Activated CD8-positive, alpha-beta memory T cell treated with anti-CD3 and anti-CD28 coated beads, Interleukin-2, amount 50 U/mL, for 24 hours (primary cell): ENCODE results near the gene SH2D3A.
"Not testable (repeated sequence)": the region's sequence is repeated elsewhere in the genome, so short reads cannot be mapped to it uniquely, and the experiment has no call there.

Experiments
- DNase-seq: peaks from one replicate; pipeline ENCODE4 v3.0.0-alpha.2; 2020; ENCODE audit errors: extremely low read depth

The SH2D3A gene

DNA sequence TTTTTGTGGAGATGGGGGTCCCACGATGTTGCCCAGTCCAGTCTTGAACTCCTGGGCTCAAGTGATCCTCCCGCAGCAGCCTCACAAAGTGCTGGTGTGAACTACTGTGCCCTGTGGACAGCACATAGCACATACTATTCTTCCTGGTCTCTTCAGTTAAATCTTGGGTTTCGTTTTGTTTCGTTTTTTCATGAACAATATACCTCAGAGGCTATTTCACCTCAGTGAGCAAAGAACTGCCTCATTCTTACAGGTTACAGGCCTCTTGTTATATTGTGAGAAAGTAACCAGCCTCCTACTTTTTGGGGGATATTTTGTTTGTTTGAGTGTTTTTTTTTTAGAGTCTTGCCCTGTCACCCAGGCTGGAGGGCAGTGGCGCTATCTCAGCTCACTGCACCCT, 45.5 kb downstream of the SH2D3A start:
- no peak for DNase-seq

DNA sequence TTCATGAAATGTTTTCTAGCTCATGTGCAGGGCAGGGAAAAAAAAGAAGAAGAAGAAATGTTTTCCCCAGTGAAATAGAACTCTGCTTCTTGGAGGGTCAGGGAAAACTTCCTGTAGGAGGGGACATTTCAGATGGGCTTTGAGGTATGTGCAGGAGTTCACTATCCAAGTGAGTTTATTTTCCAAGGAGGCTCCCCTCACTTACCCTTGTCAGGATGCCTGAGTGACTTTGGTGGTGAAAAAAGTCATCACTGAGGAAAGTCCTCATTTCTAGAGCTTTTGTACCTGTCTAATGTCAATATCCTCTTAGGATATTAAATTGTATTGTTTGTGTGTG, 46.1 kb downstream of the SH2D3A start:
- no peak for DNase-seq

DNA sequence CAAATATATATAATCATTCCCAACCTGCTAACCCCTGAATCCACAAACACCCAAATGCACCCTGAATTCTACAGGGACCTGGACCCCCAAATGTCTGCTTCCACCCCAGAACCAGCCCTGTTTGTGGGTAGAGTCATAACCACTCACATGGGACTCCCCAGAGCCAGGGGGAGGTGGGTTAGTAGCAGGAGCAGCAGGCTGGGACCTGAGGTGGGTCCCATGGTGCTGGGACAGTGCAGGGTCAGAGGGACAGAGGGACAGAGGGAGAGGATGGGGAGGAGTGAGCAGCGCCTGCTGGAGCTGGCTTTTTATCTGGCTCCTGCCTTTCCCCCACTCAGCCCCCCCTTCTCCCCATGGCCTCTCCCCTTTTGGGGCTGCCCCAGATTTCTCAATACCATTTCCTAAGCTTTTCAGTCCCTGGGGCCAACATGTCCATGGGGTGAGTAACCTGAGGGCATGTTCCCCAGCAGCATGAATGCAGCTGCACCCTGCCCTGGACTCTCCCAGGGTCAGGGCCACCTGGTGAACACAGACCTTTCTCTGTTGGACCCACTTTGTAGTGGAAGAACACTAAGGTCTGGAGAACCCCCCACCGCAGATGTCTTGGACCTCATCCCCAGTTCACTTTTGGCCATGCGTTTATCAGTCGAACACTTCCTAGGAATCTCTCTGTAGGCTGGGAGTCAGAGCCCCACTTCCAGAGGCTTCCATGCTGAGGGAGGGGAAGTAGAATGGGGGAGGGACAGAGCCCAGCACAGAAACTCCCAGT, 46.7 kb downstream of the SH2D3A start, which contains the start of gene C3:
TSS of gene C3 (minus strand) at position 282 of the 769 bp plus-strand sequence. CDS start at position 221, 61 bp downstream.
- no peak for DNase-seq

DNA sequence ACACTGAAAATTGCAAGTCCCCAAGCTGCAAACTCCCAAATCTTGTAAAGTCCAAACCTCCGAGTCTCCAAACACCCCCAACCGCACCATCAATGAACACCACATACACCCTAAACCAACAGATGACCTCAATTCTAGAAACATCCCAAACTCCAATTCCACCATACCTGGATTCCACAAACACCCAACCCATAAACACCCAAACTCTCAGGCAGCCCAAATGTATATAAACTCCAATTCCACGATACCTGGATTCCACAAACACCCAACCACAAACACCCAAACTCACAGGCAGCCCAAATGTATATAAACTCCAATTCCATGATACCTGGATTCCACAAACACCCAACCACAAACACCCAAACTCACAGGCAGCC, 47.3 kb downstream of the SH2D3A start:
- DNase-seq = no peak

DNA sequence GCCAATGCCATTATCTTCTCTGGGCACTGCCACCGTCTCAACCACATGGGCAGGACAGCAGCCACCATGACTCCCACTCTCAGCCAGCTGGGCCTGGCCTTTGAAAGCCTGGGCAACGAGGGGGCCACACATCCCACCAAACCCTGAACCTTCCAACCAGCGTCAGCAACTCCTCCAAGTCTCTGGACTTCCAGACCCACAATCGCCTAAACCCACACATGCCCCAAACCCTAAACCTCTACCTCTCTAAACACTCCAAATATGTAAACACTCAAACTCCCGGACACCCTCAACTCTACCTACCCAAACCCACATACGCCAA, 47.7 kb downstream of the SH2D3A start:
- no peak for DNase-seq

DNA sequence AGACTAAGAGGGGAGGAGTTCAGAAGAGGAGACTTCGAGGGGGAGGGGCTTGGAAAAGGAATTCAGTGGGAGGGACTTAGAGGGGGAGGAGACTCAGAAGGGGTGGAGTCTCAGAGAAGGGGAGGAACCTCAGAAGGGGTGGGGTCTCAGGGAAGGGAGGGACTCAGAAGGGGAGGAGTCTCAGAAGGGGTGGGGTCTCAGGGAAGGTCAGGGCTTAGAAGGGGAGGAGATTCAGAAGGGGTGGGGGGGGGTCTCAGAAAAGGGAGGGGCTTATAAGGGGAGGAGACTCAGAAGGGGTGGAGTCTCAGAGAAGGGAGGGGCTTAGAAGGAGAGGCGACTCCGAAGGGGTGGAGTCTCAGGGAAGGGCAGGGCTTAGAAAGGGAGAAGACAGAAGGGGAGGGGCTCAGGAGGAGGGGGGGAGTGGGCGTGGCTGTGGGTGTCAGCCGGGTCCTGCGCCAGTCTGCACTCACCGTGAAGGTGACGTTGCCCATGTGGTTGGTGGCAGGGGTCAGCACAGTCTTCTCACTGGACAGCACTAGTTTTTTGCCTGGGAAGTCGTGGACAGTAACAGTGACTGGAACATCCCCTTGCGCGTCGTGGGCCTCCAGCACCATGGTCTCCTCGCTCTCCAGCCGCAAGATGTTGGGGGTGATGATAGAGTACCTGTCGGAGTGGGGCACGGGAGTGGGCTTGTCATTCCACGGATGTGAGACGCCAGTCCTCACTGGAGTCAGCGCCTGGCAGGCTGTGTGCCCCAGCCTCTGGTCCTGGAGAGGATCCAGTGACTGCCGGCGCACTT, 48.3 kb downstream of the SH2D3A start:
- no peak for DNase-seq

DNA sequence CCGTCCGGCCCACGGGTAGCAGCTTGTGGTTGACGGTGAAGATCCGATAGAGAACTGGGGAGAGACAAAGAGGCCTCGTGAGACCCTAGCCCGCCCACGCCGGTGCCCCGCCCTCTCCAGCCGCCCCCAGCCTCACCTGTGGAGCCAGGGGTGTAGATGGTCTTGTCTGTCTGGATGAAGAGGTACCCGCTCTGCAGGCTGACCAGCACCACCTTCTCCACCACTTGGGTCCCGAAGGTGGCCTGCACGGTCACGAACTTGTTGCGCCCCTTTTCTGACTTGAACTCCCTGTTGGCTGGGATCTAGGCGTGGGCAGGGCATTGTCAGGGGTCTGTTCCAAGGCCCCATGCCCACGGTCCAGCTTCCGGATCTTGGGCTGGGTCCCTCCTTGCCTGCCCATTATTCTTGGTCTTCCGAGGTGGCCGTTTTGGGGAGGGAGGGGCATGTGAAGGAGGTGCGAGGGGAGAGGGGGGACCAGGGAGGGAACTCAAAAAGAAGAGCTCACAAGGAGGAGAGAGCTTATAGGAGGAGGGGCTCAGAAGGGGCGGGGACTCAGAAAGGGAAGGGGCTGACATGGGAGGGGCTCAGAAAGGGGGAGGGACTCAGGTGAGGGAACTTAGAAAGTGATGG, 49.0 kb downstream of the SH2D3A start:
- no peak for DNase-seq

DNA sequence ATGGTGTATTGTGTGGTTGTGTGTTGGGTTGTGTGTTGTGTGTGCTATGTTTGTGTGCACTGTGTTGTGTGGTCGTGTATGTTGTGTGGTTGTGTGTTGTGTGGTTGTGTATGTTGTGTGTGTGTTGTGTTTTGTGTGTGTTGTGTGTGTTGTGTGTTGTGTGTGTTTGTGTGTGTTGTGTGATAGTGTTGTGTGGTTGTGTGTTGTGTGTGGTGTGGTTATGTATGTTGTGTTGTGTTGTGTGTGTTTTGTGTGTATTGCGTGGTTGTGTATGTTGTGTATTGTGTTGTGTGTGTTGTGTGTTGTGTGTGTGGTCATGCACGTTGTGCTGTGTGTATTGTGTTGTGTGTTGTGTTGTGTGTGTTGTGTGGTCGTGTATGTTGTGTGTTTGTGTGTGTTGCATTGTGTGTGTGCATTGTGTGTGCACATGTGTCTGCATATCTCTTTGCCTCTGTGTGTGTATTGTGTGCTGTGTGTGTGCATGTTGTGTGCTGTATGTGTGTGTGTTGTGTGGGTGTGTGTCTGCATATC, 49.7 kb downstream of the SH2D3A start:
- DNase-seq = no peak

DNA sequence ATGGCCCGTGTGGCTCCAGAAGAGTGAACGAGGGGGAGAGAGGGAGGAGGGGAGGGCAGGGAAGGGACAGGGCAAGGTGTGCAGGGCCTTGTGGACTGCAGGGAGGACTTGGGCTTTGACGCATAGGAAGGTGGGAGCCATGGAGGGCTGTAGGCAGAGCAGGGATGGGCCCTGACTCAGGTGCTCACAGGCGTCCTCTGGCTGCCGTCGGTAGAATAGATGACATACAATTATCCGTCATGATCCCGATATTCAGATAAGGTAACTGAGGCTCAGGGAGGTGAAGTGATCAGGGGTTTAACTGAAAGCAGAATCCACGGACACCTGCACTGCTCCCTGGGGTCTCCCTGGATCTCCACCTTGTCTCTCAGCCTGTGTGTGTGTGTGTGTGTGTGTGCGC, 50.2 kb downstream of the SH2D3A start:
- no peak for DNase-seq

DNA sequence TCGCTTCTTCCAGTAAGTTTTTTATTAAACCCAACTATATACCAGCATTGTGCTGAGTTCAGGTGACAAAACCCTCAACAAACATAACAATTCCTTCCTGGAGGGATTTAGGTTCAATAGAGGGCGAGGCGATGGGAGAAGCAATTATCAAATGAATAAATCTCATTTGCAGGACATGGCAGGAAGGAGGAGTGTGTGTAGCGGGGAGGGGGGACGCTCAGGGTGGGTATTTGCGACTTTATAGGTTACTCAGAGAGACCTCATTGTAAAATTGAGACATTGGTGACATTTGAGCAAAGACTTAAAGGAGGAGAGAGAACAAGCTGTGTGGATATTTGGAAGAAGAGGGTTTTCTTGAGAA, 50.6 kb downstream of the SH2D3A start:
- no peak for DNase-seq

DNA sequence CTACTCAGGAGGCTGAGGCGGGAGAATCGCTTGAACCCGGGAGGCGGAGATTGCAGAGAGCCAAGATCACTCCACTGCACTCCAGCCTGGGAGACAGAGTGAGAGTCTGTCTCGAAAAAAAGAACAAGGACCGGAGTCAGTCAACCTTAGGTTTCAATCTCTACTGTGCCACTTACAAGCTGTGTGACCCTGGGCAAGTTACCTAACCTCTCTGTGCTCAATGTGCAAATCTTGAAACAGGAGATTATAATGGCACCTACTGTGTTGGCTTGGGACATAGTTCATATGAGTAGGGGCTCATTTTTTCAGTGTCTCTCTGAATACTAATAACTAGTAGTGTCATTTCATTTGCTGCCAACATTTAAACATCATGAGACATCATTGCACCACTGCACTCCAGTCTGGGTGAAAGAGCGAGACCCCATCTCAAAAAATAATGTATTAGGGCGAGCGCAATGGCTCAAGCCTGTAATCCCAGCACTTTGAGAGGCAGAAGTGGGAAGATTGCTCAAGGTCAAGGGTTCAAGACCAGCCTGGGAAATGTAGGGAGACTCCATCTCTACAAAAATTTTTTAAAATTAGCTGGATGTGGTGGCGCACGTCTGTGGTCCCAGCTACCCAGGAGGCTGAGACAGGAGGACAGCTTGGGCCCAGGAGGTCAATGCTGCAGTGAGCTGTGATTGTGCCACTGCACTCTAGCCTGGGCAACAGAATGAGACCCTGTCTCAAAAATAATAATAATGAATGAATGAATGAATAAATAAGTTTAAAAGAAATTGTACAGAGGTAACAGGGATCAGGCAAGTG, 52.3 kb downstream of the SH2D3A start:
- DNase-seq = no peak

DNA sequence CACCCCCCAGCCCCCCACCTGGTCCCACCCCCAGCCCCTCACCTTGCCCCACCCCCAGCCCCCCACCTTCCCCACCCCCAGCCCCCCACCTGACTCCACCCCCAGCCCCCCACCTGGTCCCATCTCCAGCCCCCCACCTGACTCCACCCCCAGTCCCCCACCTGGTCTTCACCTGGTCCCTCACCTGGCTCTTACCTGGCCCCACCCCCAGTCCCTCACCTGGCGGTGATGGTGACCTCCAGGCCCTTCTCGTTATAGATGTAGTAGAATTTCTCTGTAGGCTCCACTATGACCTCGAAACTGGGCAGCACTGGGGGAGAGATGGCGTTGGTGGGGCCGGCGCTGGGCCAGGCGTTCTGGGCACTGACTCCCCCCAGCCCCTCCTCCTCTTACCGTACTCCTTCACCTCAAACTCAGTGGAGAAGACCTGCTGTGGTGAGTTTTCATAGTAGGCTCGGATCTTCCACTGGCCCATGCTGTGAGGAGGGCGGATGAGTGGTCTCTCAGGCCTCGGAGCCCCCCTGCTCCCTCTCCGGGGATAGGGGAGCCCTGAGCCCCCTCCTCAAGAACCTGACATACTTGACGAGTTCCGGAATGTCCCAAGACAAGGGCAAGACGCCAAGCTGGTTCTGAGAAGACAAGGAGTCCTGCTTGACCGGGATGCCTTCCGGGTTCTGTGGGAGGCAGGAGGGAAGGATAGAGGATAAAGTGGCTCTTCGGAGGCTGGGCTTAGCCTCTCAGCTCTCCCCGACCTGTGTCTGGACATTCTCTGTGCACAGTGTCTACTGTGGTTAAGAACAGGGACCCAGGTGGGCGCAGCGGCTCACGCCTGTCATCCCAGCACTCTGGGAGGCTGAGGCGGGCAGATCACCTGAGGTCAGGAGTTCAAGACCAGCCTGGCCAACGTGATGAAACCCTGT, 53.2 kb downstream of the SH2D3A start:
- no peak for DNase-seq

DNA sequence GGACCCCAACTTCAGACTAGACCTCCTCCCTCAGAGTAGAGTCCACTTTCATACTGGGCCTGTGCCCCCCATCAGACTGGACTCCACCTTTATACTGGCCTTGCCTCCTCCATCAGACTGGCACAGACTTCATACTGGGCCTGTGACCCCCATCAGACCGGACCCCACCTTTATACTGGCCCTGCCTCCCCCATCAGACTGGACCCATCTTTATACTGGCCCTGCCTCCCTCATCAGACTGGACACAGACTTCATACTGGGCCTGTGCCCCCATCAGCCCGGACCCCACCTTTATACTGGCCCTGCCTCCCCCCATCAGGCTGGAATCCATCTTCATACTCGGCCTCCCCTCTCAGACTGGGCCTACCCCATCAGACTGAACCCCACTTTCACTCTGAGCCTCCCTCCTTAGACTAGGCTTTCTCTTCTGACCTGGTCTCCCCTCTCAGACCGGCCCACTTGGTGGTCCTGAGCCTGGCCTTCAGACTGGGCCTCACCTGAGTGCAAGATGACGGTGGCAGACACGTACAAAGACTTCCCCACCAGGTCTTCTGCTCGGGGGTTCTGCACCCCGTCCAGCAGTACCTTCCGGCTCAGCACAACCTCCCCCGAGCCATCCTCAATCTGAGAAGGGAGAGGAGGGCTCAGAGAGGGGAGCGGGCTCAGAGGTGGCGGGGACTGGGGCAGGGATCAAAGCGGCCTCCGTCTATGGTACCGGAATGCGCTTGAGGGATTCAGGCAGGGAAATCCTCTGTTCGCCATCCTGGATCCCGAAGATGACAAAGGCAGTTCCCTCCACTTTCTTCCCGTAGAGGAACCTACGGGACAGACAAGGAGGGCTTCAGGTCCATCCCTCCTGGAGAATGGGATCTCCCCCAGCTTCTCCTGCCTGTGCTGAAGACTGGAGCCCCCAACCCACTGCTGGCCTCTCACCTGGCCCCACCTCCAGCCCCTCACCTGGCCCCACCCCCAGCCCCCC, 54.3 kb downstream of the SH2D3A start:
- DNase-seq = no peak

DNA sequence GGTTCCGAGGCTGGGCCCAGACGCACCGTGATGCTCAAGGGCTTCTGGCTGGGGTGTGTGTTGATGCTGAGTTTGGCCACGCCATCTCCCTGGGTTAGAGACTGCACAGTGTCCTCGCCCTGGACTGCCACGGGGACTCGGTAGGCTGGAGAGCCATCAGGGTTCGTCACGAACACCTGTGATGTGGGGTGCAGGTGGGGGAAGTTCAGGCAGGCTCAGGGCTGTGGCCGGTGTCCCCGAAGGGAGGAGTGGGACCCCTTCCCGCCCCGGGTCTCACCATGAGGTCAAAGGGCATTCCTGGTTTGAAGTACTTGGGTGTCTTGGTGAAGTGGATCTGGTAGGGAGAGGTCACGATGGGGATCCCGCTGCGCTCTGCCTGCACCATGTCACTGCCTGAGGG, 55.0 kb downstream of the SH2D3A start:
- DNase-seq = no peak

DNA sequence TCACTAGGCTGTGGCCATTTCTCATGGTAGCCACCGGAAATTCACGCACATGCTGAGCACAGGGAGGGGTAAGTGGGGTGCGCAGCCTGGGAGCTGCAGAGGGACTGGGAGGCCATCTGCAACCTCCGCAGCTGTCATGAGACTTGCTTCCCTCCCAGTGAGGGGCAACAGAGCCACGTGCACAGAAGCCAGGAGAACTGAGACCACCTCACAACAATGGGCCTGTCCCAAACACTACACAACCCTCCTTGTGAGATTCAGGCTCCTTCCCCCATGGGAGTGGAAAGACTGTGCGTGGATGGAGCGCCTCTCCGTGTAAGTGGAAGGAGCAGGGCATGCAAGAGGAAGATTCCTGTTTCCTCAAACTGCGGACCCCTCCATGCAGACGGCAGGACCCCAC, 55.6 kb downstream of the SH2D3A start:
- no peak for DNase-seq

DNA sequence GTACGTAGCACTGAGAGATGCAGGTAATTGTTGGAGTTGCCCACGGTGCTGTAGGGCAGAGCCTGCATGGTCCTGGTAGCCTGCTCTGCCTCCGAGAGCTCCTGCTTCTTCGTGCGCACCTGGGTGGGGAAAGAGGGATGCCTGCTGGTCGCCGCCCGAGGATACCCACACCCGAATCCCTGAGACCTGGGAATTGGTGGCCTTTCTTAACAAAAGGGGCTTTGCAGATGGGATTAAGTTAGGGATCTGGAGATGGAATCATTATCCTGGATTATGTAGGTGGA, 56.2 kb downstream of the SH2D3A start:
- no peak for DNase-seq

DNA sequence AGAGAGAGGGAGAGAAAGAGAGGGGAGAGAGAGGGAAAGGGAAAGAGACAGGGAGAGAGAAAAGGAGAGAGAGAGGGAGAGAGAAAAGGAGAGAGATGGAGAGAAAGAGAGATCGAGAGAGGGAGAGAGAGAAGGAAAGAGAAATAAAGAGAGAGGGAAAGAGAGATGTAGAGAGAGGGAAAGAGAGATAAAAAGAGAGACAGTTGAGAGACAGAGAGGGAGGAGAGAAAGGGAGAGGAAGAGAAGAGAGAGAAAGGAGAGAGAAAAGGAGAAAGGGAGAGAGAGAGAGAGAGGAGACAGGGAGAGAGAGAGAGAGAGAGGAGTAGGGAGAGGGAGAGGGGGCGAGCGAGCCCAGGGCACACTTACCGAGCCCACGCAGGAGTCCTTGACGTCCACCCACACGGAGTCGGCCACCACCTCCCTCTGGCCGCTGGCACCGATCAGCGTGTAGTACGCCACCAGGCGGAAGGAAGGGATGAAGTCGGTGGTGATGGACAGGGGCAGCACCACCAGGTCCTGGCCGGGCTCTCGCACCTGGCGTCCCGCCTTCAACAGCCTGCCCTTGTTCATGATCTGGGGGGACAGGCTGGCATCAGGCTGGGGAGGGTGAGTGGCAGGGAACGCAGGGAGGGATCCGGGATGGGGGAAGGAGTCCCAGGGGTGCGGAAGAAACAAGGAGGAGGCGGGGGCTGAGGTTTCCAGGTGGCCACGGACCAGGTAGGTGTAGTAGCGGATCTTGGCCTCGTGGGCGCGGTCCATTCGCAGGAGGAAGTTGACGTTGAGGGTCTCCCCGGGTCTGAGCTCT, 56.8 kb downstream of the SH2D3A start:
- no peak for DNase-seq

DNA sequence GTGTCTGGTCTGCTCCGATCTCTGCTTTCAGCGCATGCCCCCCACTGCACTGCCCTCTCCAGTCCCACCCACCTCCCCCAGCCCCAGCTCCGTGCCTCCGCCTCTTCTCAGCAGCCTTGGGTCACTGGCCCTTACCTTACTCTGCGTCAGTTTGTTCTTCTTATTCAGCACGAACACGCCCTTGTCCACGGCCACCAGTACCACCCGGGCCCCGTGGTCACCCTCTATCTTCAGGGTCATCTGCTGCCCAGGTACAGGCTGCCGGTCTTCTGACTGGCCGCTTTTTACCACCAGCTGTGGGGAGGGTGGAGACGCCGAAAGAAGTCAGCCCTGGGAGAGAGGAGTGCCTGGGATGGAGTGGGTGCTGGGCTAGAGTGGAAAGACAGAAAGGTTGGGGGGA, 57.7 kb downstream of the SH2D3A start:
- DNase-seq = no peak

DNA sequence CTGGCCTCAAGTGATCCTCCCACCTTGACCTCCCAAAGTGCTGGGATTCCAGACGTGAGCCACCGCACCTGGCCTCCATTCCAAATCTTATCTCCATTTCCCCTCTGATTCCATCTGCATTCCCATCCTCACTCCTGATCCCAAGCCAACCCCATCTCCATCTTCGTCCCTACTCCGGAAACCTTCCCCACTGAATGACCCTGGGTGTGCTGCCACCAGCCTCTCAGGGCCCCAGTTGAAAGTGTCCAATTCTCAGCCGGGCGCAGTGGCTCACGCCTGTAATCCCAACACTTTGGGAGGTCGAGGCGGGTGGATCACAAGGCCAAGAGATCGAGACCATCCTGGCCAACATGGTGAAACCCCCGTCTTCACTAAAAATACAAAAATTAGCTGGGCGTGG, 58.3 kb downstream of the SH2D3A start:
- not testable (repeated sequence) for DNase-seq
